Naive thymus-derived CD8-positive, alpha-beta T cell (primary cell): ENCODE measurements around the gene SERPINA12. TPM values are rescaled to one million over a fixed set of nuclear protein-coding genes. Genes with fewer than 3 reads are reported as not detected.

Experiments used
- ATAC-seq, 2 donors: fragments of 150-1000 bp; cut with Tn5 transposase in 1 of 2; sonication (Bioruptor Pico), chemical (Tn5 transposase) in 1 of 2; 1 replicate in 1 of 2; 2 replicates in 1 of 2; pipeline ENCODE4 v1.10.0; 2021; ENCODE audit warnings: mild to moderate bottlenecking in 2 of 2, moderate library complexity in 2 of 2
- POLR2A ChIA-PET: fragments of 350-600 bp; sonication (Branson Sonifier 250); formaldehyde crosslinking; loops from one replicate; lab custom pipeline; 2021; ENCODE audit warnings: antibody characterized with exemption; lab: Charles Lee
- DNase-seq, 10 donors: peaks; one replicate each; pipeline versions ENCODE4 v3.0.0 to v3.0.0-alpha.2; 2020 to 2022
- H3K27ac Mint-ChIP-seq, 10 donors: one replicate each; pipeline ENCODE4 v1.8.0; 2020 to 2022; ENCODE audit warnings: mild to moderate bottlenecking in 10 of 10, mixed read lengths in 10 of 10, moderate library complexity in 4 of 10, inconsistent platforms in 1 of 10
- H3K27me3 Mint-ChIP-seq, 5 donors: one replicate each; pipeline ENCODE4 v1.8.0; 2021 to 2022; ENCODE audit warnings: mixed read lengths in 5 of 5
- H3K36me3 Mint-ChIP-seq, 3 donors: one replicate each; pipeline ENCODE4 v1.8.0; 2020 to 2022; ENCODE audit warnings: mixed read lengths in 3 of 3, mild to moderate bottlenecking in 2 of 3, inconsistent platforms in 1 of 3
- H3K4me1 Mint-ChIP-seq, 4 donors: one replicate each; pipeline ENCODE4 v1.8.0; 2021 to 2022; ENCODE audit warnings: mixed read lengths in 4 of 4
- H3K4me3 Mint-ChIP-seq, 10 donors: one replicate each; pipeline ENCODE4 v1.8.0; 2020 to 2022; ENCODE audit warnings: mild to moderate bottlenecking in 10 of 10, mixed read lengths in 10 of 10, moderate library complexity in 6 of 10, inconsistent platforms in 1 of 10
- H3K9me3 Mint-ChIP-seq, 9 donors: one replicate each; pipeline ENCODE4 v1.8.0; 2020 to 2022; ENCODE audit warnings: mixed read lengths in 9 of 9, mild to moderate bottlenecking in 3 of 9, inconsistent platforms in 1 of 9, moderate library complexity in 1 of 9
- polyA plus RNA-seq, 3 donors: library from polyadenylated mRNA; unstranded; fragments of 300-500 nt; fragmentation: Illumina TruSeq; gene quantifications; one replicate each; pipeline ENCODE4 v1.2.3, GENCODE V29; 2021
- total RNA-seq, 8 experiments: library from RNA in 2 of 8; stranded (reverse) in 2 of 8; gene quantifications; one replicate each; pipeline ENCODE4 v1.2.3 and lab custom pipeline; 2021 to 2026

Gene SERPINA12
- total and polyA plus RNA-seq, 5 experiments from 2014 or later = not detected

- no peaks in the 10 kb centered on the region for H3K36me3 Mint-ChIP-seq
- H3K27me3 Mint-ChIP-seq = peaks cover 11 to 63% (median 24%) of the 10 kb centered on the region in 5 donors
- POLR2A ChIA-PET = no interaction called here
These were observed 57.4 kb downstream of the SERPINA12 start for GRCh38 chr14:94451826-94452225.

DNA sequence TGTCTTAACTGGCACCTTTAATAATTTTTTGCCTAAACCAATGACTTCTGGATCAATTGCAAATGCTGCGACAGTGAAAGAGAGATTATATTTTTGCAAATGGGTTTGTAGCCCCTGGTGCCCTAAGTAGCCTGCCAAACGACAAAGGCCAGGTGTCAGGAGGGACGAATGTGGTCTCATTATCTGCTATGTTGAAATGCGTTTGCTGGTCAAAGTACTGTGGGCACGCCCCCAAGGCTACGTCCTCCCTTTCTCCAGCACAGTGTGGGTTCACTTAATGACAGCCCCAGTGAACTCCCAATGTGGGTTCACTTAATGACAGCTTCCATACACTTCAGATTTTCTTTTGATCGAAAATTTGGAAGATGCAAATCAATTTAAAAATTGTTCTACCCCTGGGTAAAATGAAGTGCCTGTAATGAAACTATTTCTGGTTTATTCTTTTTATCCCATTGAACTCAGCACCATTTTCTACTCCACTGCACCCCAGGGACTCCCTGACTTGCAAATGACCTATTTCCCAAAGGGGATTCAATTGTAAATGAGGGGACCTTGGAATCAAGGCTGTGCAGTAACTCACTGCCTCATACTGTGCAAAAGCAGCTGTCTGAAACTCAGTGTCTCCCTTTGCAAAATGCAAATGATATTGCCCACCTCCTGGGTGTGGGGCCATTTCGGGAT lies 58.0 kb downstream of the SERPINA12 start:
- H3K4me1 Mint-ChIP-seq = no peaks in the 10 kb centered on the region
- no peaks in the 10 kb centered on the region for H3K36me3 Mint-ChIP-seq
- no peak overlapping the region for H3K4me3 Mint-ChIP-seq
- ATAC-seq (no peak), DNase-seq (no peak)
- POLR2A ChIA-PET = no interaction called here
- H3K27me3 Mint-ChIP-seq = peaks cover 11 to 62% (median 22%) of the 10 kb centered on the region in 5 donors
- H3K27ac Mint-ChIP-seq = no peak overlapping the region
- peaks cover 0 to 20% (median 6%) of the 10 kb centered on the region in 9 donors for H3K9me3 Mint-ChIP-seq

More at GRCh38 chr14:94451826-94452225, 57.4 kb downstream of the SERPINA12 start:
- Mint-ChIP-seq H3K27ac (no peak overlapping the region), H3K4me1 (no peaks in the 10 kb centered on the region), H3K4me3 (no peak overlapping the region), H3K9me3 (peaks cover 0 to 20% (median 9%) of the 10 kb centered on the region in 9 donors)
- ATAC-seq (no peak), DNase-seq (no peak)

- ATAC-seq (no peak), DNase-seq (no peak)
- POLR2A ChIA-PET = no interaction called here
- H3K4me3 Mint-ChIP-seq = no peak overlapping the region
- H3K27ac Mint-ChIP-seq = no peak overlapping the region
- no peaks in the 10 kb centered on the region for H3K36me3 Mint-ChIP-seq
- peaks cover 0 to 16% (median 4%) of the 10 kb centered on the region in 9 donors for H3K9me3 Mint-ChIP-seq
- peaks cover 11 to 56% (median 22%) of the 10 kb centered on the region in 5 donors for H3K27me3 Mint-ChIP-seq
- H3K4me1 Mint-ChIP-seq = no peaks in the 10 kb centered on the region
These were observed 58.6 kb downstream of the SERPINA12 start for GRCh38 chr14:94450722-94451090.

- peaks cover 0 to 11% (median 3%) of the 10 kb centered on the region in 9 donors for H3K9me3 Mint-ChIP-seq
- no peak for ATAC-seq
- no peak for DNase-seq
- H3K27me3 Mint-ChIP-seq = peaks cover 9 to 49% (median 21%) of the 10 kb centered on the region in 5 donors
- no peaks in the 10 kb centered on the region for H3K36me3 Mint-ChIP-seq
- POLR2A ChIA-PET = no interaction called here
- no peaks in the 10 kb centered on the region for H3K4me1 Mint-ChIP-seq
- no peak overlapping the region for H3K4me3 Mint-ChIP-seq
- no peak overlapping the region for H3K27ac Mint-ChIP-seq
These were observed 59.3 kb downstream of the SERPINA12 start for GRCh38 chr14:94449930-94450329.

DNA sequence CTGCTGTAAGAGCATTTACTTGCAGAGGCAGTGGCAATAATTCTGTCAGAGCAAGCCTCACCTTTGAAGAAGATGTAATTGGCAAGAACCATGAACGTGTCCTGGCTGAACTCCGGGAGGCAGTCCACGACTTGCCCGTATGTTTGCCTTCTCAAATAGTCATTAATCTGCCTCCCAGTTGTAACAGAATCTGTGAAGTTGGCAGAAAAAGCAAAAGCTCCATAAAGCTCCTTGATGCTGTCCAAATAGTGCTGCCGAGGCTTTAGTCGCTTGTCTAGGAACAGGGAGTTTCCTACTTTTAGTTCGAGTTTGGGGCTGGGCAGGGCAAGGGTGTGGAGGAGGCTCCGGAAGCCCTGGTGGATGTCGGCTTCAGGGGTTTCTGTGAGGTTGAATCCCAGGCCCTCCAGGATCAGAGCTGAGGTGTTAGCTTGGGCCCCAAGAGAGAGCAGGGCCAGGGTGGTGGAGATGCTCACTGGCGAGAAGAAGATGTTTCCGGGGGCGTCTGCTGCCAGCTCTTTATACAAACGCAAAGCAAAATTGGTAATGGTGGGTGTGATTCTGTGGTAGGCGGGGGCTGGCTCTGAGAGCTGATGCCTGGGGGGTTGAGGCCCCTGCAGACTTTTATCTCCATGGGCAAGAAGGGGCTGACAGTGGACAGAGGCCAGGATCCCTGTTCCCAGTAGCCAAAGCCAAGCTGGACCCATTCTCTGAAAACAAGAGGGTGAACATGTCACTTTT lies 61.0 kb downstream of the SERPINA12 start:
- H3K27ac Mint-ChIP-seq = peak overlapping the region in 1 of 10 donors; percentile 2
- no peak for ATAC-seq
- H3K9me3 Mint-ChIP-seq = peaks cover 0 to 5% (median 0%) of the 10 kb centered on the region in 9 donors
- no peaks in the 10 kb centered on the region for H3K36me3 Mint-ChIP-seq
- H3K4me3 Mint-ChIP-seq = no peak overlapping the region
- POLR2A ChIA-PET = no interaction called here
- H3K4me1 Mint-ChIP-seq = no peaks in the 10 kb centered on the region
- DNase-seq = no peak
- peaks cover 8 to 32% (median 14%) of the 10 kb centered on the region in 5 donors for H3K27me3 Mint-ChIP-seq

DNA sequence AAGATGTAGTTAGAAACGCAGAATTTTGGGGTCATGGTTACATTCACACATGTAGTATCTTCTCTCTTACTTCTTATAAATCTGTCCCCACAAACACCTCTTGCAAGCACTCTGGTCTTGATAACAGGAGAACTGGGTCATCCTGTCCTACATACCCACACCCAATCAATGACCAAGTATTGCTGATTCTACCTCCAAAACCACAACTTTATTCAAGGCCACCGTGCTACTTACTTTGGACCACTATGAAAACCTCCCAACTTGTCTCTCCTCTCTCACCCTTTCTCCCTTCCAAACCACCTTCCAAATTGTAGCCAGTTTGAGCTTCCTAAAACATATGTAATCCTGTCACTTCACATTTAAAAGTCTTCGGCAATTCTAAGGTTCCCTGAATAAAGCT lies 62.1 kb downstream of the SERPINA12 start:
- Mint-ChIP-seq H3K9me3 (peaks cover 0 to 1% (median 0%) of the 10 kb centered on the region in 9 donors), H3K27me3 (peaks cover 5 to 34% (median 11%) of the 10 kb centered on the region in 5 donors), H3K4me1 (no peaks in the 10 kb centered on the region), H3K36me3 (no peaks in the 10 kb centered on the region), H3K27ac (no peak overlapping the region), H3K4me3 (no peak overlapping the region)
- DNase-seq = no peak
- POLR2A ChIA-PET = no interaction called here
- no peak for ATAC-seq

DNA sequence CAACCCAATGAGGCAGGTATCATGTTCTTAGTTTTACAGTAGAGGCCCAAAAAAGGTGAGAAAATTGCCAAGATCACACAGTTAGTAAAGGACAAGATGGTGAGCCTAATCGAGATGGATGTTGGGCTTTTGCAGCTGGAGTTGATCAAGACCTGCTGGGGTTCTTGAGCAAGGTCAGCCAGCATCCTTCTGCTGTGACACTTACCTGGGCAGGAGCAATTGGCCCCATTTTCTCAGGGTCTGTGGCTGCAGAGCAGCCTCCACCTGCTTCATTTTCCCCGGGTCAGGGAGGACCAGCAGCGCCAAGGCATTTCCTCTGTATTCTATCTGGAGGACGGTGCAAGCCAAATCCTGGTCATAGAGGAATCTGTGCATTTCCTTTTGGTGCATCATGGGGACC lies 63.1 kb downstream of the SERPINA12 start:
- no peak for ATAC-seq
- Mint-ChIP-seq H3K36me3 (no peaks in the 10 kb centered on the region), H3K9me3 (peaks cover 0 to 12% (median 0%) of the 10 kb centered on the region in 9 donors), H3K4me3 (no peak overlapping the region), H3K27ac (no peak overlapping the region), H3K4me1 (no peaks in the 10 kb centered on the region), H3K27me3 (peaks cover 8 to 44% (median 16%) of the 10 kb centered on the region in 5 donors)
- no peak for DNase-seq
- POLR2A ChIA-PET = no interaction called here

GRCh38 chr14:94445003-94445402 lies 64.3 kb downstream of the SERPINA12 start:
- H3K27me3 Mint-ChIP-seq = peaks cover 7 to 44% (median 14%) of the 10 kb centered on the region in 5 donors
- H3K4me1 Mint-ChIP-seq = no peaks in the 10 kb centered on the region
- H3K27ac Mint-ChIP-seq = peak overlapping the region in 1 of 10 donors; percentile 75
- ATAC-seq (no peak), DNase-seq (no peak)
- no peaks in the 10 kb centered on the region for H3K36me3 Mint-ChIP-seq
- no peak overlapping the region for H3K4me3 Mint-ChIP-seq
- POLR2A ChIA-PET = no interaction called here
- H3K9me3 Mint-ChIP-seq = peaks cover 0 to 15% (median 0%) of the 10 kb centered on the region in 9 donors

GRCh38 chr14:94441531-94442205 lies 67.6 kb downstream of the SERPINA12 start:
- H3K36me3 Mint-ChIP-seq = no peaks in the 10 kb centered on the region
- POLR2A ChIA-PET = no interaction called here
- H3K27ac Mint-ChIP-seq = no peak overlapping the region
- DNase-seq = no peak
- peaks cover 8 to 32% (median 17%) of the 10 kb centered on the region in 5 donors for H3K27me3 Mint-ChIP-seq
- peaks cover 0 to 15% (median 0%) of the 10 kb centered on the region in 9 donors for H3K9me3 Mint-ChIP-seq
- H3K4me1 Mint-ChIP-seq = no peaks in the 10 kb centered on the region
- ATAC-seq = no peak
- no peak overlapping the region for H3K4me3 Mint-ChIP-seq

- ATAC-seq (no peak), DNase-seq (no peak)
- H3K27ac Mint-ChIP-seq = no peak overlapping the region
- peaks cover 0 to 15% (median 0%) of the 10 kb centered on the region in 9 donors for H3K9me3 Mint-ChIP-seq
- H3K27me3 Mint-ChIP-seq = peaks cover 8 to 35% (median 17%) of the 10 kb centered on the region in 5 donors
- no peak overlapping the region for H3K4me3 Mint-ChIP-seq
- no peaks in the 10 kb centered on the region for H3K36me3 Mint-ChIP-seq
- POLR2A ChIA-PET = no interaction called here
- no peaks in the 10 kb centered on the region for H3K4me1 Mint-ChIP-seq
These were observed 68.1 kb downstream of the SERPINA12 start for GRCh38 chr14:94441130-94441529.

- Mint-ChIP-seq H3K27ac (no peak overlapping the region), H3K9me3 (peaks cover 0 to 15% (median 0%) of the 10 kb centered on the region in 9 donors), H3K27me3 (peaks cover 5 to 50% (median 22%) of the 10 kb centered on the region in 5 donors), H3K4me1 (no peaks in the 10 kb centered on the region), H3K36me3 (no peaks in the 10 kb centered on the region), H3K4me3 (no peak overlapping the region)
- DNase-seq = no peak
- no peak for ATAC-seq
- POLR2A ChIA-PET = no interaction called here
These were observed 69.7 kb downstream of the SERPINA12 start for GRCh38 chr14:94439453-94440057.
